ENCODE measurements around the gene PPP2R5C. TPM values are rescaled to one million over a fixed set of nuclear protein-coding genes. Genes with fewer than 3 reads are reported as not detected.
"Not testable (repeated sequence)": the region's sequence is repeated elsewhere in the genome, so short reads cannot be mapped to it uniquely, and the experiment has no call there.

PPP2R5C gene
- total RNA-seq, 1 experiment from 2014 or later: 301 TPM

DNA sequence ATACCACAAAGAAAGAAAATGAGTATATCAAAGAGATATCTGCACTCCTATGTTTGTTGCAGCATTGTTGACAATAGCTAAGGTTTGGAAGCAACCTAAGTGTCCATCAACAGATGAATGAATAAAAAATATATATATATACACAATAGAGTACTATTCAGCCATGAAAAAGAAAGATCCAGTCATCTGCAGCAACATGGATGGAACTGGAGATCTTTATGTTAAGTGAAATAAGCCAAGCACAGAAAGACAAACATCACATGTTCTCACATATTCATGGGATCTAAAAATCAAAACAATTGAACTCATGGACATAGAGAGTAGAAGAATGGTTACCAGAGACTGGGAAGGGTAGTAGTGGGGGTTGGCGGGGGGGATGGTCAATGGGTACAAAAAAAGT is 42.9 kb downstream of the PPP2R5C start:
- H3K9ac ChIP-seq (ENCODE audit: low read length); H3K9me3 ChIP-seq (ENCODE audit: low read length); H3K36me3 ChIP-seq (ENCODE audit: insufficient read depth, low read length); H3K27ac ChIP-seq (ENCODE audit: low read length); H3K9me2 ChIP-seq (replicated peaks; ENCODE audit: insufficient read depth, low read length); H3K27me3 ChIP-seq (ENCODE audit: low read length); DNase-seq; H4K20me1 ChIP-seq (ENCODE audit: insufficient read depth, low read depth, low read length); H3K4me3 ChIP-seq (ENCODE audit: low read length); H2AFZ ChIP-seq (ENCODE audit: low read length); H3K4me2 ChIP-seq (ENCODE audit: low read depth, low read length, poor library complexity, severe bottlenecking): not testable (repeated sequence)
- H3K79me2 ChIP-seq (ENCODE audit: low read length): peaks cover 11% of the 10 kb centered on the region
- peaks cover 28% of the 10 kb centered on the region for H3K4me1 ChIP-seq (ENCODE audit: low read length)

DNA sequence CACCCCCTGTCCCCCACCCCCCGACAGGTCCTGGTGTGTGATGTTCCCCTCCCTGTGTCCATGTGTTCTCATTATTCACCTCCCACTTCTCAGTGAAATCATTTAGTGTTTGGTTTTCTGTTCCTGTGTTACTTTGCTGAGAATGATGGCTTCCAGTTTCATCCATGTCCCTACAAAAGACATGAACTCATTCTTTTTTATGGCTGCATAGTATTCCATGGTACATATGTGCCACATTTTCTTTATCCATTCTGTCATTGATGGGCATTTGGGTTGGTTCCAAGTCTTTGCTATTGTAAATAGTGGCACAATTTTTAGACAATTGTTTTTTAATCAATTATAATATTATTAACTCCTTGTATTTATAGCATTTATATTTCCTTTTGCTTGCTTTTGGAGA is 44.7 kb downstream of the PPP2R5C start:
- H3K9me2 ChIP-seq (replicated peaks; ENCODE audit: insufficient read depth, low read length); H3K4me3 ChIP-seq (ENCODE audit: low read length); H4K20me1 ChIP-seq (ENCODE audit: insufficient read depth, low read depth, low read length); H3K4me2 ChIP-seq (ENCODE audit: low read depth, low read length, poor library complexity, severe bottlenecking); H2AFZ ChIP-seq (ENCODE audit: low read length); H3K27ac ChIP-seq (ENCODE audit: low read length); H3K9me3 ChIP-seq (ENCODE audit: low read length); H3K36me3 ChIP-seq (ENCODE audit: insufficient read depth, low read length); H3K9ac ChIP-seq (ENCODE audit: low read length); DNase-seq; H3K27me3 ChIP-seq (ENCODE audit: low read length): not testable (repeated sequence)
- Histone ChIP-seq H3K4me1 (ENCODE audit: low read length) (peaks cover 37% of the 10 kb centered on the region), H3K79me2 (ENCODE audit: low read length) (peaks cover 19% of the 10 kb centered on the region)

DNA sequence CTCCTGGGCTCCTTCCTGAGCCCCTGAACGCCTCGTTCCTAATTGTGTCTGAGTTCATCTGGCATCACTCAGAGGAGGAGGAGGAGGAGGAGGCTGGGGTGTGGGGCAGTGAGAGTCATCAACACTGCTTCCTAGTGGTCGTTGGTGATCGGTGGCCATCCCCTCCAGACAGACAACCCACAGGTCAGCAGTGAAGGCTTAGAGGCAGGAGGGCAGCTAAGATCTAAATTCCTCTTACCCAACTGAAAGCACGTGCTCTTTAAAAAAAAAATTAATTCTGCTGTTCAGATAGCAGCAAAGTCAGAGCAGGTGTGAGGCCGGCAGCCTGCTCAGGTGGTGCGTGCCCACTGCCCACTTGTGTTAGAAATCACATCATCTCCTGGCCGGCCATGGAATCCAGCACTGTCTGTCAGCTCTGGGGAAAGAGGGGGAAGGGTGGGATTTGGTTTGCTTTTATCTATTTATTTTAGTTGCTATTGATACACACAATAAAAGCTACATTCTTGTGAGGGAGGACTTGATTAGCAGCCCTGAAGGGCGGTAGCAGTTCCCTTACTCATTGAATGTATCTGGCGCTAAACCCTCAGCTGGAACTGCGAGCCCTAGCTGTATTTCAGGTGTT is 46.6 kb downstream of the PPP2R5C start:
- DNase-seq: peak; percentile 71
- Histone ChIP-seq H3K27ac (ENCODE audit: low read length) (peak overlapping the region; percentile 95), H3K9me2 (replicated peaks; ENCODE audit: insufficient read depth, low read length) (no peaks in the 10 kb centered on the region), H3K36me3 (ENCODE audit: insufficient read depth, low read length) (peaks cover 9% of the 10 kb centered on the region; the same call in 1 of the 2 replicates), H4K20me1 (ENCODE audit: insufficient read depth, low read depth, low read length) (peaks cover 19% of the 10 kb centered on the region), H3K79me2 (ENCODE audit: low read length) (peaks cover 38% of the 10 kb centered on the region), H3K4me3 (ENCODE audit: low read length) (peak overlapping the region; percentile 53), H3K9ac (ENCODE audit: low read length) (peak overlapping the region; percentile 82), H2AFZ (ENCODE audit: low read length) (peak overlapping the region; percentile 62), H3K4me2 (ENCODE audit: low read depth, low read length, poor library complexity, severe bottlenecking) (peak overlapping the region; percentile 91), H3K27me3 (ENCODE audit: low read length) (no peaks in the 10 kb centered on the region), H3K9me3 (ENCODE audit: low read length) (no peaks in the 10 kb centered on the region), H3K4me1 (ENCODE audit: low read length) (peaks cover 56% of the 10 kb centered on the region)

DNA sequence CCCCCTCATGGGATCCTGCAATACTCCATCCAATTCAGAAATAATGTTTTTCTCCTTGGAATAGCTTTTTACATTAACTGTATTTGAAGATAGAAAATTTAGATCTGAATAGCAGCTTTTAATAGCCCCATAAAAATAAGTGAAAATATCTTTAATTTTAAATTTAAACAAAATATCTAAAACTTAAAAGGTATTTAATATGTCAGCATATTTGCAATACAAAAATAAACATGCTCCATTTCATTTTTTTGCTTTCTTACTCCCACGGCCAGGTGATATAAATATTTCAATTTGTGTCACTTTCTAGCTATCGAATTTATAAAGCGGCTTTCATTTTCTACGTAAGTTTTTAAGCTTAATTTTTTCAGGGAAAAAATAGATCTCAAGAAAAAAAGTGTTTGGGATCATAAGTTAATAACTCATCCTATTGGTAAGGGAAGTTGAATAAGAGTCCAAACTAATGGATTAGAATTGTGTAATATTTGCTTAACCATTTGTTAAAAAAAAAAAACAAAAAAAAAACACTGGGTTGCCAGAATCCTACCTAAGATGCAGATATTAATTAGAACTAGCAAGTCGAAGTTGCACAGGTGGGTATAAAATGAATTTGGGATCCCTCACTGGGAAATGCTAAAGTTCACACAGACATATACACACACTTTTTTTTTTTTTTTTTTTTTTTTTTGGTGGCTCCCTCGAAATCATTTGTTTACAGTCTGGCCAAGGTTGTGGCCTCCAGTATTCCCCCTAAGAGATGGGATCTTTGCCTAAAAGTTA is 47.6 kb downstream of the PPP2R5C start:
- Histone ChIP-seq H3K4me1 (ENCODE audit: low read length) (peaks cover 65% of the 10 kb centered on the region), H3K27me3 (ENCODE audit: low read length) (no peaks in the 10 kb centered on the region), H2AFZ (ENCODE audit: low read length) (0 out of 2 replicates have a peak overlapping the region, but pooled peaks have one; percentile 62), H3K4me2 (ENCODE audit: low read depth, low read length, poor library complexity, severe bottlenecking) (peak overlapping the region; percentile 91), H3K9ac (ENCODE audit: low read length) (peak overlapping the region; percentile 82), H3K27ac (ENCODE audit: low read length) (peak overlapping the region; percentile 95), H3K9me2 (replicated peaks; ENCODE audit: insufficient read depth, low read length) (no peaks in the 10 kb centered on the region), H3K9me3 (ENCODE audit: low read length) (no peaks in the 10 kb centered on the region), H3K36me3 (ENCODE audit: insufficient read depth, low read length) (peaks cover 9% of the 10 kb centered on the region; the same call in 1 of the 2 replicates), H4K20me1 (ENCODE audit: insufficient read depth, low read depth, low read length) (peaks cover 24% of the 10 kb centered on the region), H3K4me3 (ENCODE audit: low read length) (peak overlapping the region; percentile 75), H3K79me2 (ENCODE audit: low read length) (peaks cover 47% of the 10 kb centered on the region)
- DNase-seq: no peak

- Histone ChIP-seq H3K4me1 (ENCODE audit: low read length) (peaks cover 74% of the 10 kb centered on the region), H3K9ac (ENCODE audit: low read length) (peak overlapping the region; percentile 82), H3K9me3 (ENCODE audit: low read length) (no peaks in the 10 kb centered on the region), H3K4me2 (ENCODE audit: low read depth, low read length, poor library complexity, severe bottlenecking) (peak overlapping the region; percentile 91), H3K79me2 (ENCODE audit: low read length) (peaks cover 55% of the 10 kb centered on the region), H3K36me3 (ENCODE audit: insufficient read depth, low read length) (peaks cover 9% of the 10 kb centered on the region; the same call in 1 of the 2 replicates), H3K27ac (ENCODE audit: low read length) (peak overlapping the region; percentile 95), H3K9me2 (replicated peaks; ENCODE audit: insufficient read depth, low read length) (no peaks in the 10 kb centered on the region), H3K27me3 (ENCODE audit: low read length) (no peaks in the 10 kb centered on the region), H3K4me3 (ENCODE audit: low read length) (peak overlapping the region; percentile 75), H4K20me1 (ENCODE audit: insufficient read depth, low read depth, low read length) (peaks cover 29% of the 10 kb centered on the region), H2AFZ (ENCODE audit: low read length) (peak overlapping the region; percentile 12; the same call in 1 of the 2 replicates)
- DNase-seq: peak; percentile 99
These were observed 48.4 kb downstream of the PPP2R5C start for GRCh38 chr14:101809671-101810514.

DNA sequence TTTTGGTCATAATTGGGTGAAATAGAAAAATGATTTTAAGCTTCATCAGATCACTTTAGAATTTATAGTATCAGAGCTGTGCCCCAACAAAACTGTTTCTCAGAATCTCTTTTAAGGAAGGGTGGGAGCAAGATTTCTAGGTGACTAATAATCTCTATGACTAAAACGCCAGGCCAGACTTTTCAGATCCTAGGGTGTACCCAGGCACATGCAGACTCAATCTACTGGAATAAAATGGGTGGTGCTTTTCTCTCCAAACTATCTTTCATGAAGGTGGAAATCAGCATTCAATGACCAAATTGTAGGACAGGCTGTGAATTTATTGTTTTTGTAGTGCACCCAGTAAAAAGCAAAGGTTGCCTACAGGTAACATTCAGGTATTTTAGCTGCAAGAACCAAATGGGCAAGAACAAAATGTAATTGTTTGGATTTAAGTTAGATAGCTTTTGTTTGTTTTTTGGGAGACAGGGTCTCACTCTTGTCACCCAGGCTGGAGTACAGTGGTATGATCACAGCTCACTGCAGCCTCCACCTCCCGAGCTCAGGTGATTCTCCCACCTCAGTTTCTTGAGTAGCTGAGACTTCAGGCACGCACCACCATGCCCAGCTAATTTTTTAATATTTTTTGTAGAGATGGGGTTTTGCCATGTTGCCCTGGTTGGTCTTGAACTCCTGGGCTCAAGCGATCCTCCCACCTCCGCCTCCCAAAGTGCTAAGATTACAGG is 49.5 kb downstream of the PPP2R5C start:
- H3K4me1 ChIP-seq (ENCODE audit: low read length): peaks cover 81% of the 10 kb centered on the region
- H3K9me3 ChIP-seq (ENCODE audit: low read length): no peaks in the 10 kb centered on the region
- peak overlapping the region; percentile 75 for H3K4me3 ChIP-seq (ENCODE audit: low read length)
- peak overlapping the region; percentile 82 for H3K9ac ChIP-seq (ENCODE audit: low read length)
- H2AFZ ChIP-seq (ENCODE audit: low read length): no peak overlapping the region
- H3K27ac ChIP-seq (ENCODE audit: low read length): peak overlapping the region; percentile 95
- peaks cover 35% of the 10 kb centered on the region for H4K20me1 ChIP-seq (ENCODE audit: insufficient read depth, low read depth, low read length)
- no peak for DNase-seq
- no peaks in the 10 kb centered on the region for H3K9me2 ChIP-seq (replicated peaks; ENCODE audit: insufficient read depth, low read length)
- H3K36me3 ChIP-seq (ENCODE audit: insufficient read depth, low read length): peaks cover 9% of the 10 kb centered on the region; the same call in 1 of the 2 replicates
- H3K4me2 ChIP-seq (ENCODE audit: low read depth, low read length, poor library complexity, severe bottlenecking): peak overlapping the region; percentile 91
- H3K27me3 ChIP-seq (ENCODE audit: low read length): no peaks in the 10 kb centered on the region
- H3K79me2 ChIP-seq (ENCODE audit: low read length): peaks cover 67% of the 10 kb centered on the region

DNA sequence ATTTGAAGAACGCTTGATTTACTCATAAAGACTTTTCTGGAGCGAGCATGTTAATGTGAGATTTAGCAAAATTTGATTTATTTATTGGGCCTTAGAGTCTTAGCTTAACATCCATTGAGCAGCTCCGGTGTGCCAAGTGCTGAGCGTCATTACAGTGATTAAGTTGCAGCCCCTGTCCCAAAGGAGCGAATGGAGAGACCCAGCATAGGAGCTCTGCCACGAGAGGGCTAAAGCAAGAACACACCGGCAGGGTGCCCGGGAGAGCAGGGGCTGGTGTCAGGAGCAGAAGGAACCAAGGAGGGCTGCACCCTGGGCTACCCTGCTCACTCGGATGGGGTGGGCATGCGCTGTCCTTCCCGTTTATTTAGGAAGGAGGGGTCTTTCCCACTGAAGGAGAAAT is 50.6 kb downstream of the PPP2R5C start:
- Histone ChIP-seq H3K27me3 (ENCODE audit: low read length) (no peaks in the 10 kb centered on the region), H3K9me3 (ENCODE audit: low read length) (no peaks in the 10 kb centered on the region), H3K4me3 (ENCODE audit: low read length) (peak overlapping the region; percentile 75), H3K4me2 (ENCODE audit: low read depth, low read length, poor library complexity, severe bottlenecking) (peak overlapping the region; percentile 91), H4K20me1 (ENCODE audit: insufficient read depth, low read depth, low read length) (peaks cover 35% of the 10 kb centered on the region), H3K27ac (ENCODE audit: low read length) (peak overlapping the region; percentile 95), H2AFZ (ENCODE audit: low read length) (no peak overlapping the region), H3K79me2 (ENCODE audit: low read length) (peaks cover 75% of the 10 kb centered on the region), H3K36me3 (ENCODE audit: insufficient read depth, low read length) (peaks cover 9% of the 10 kb centered on the region; the same call in 1 of the 2 replicates), H3K9me2 (replicated peaks; ENCODE audit: insufficient read depth, low read length) (no peaks in the 10 kb centered on the region), H3K9ac (ENCODE audit: low read length) (peak overlapping the region; percentile 82), H3K4me1 (ENCODE audit: low read length) (peaks cover 81% of the 10 kb centered on the region)
- no peak for DNase-seq
